ENCODE measurements around the gene CUL1.

GRCh38 chr7:148850564-148850963 is 151.9 kb downstream of the CUL1 start:
- TF ChIP-seq CTCF (conservative IDR thresholded peaks at IDR 0.05) (no peak), ZFX (IDR thresholded peaks at IDR 0.05) (no peak)
